ENCODE measurements around the gene FAM53B.

FAM53B gene

GRCh38 chr10:124700293-124701037 is 43.7 kb downstream of the FAM53B start:
- H3K4me3 ChIP-seq (ENCODE audit: low read depth, low read length), result no peak overlapping the region
- no peak for DNase-seq (ENCODE audit: low read depth)
- no peak for TF ChIP-seq CTCF (IDR thresholded peaks at IDR 0.05; ENCODE audit: low read depth, low read length, missing control alignments)

- no peak overlapping the region for H3K4me3 ChIP-seq (ENCODE audit: low read depth, low read length)
- no peak for DNase-seq (ENCODE audit: low read depth)
- no peak for TF ChIP-seq CTCF (IDR thresholded peaks at IDR 0.05; ENCODE audit: low read depth, low read length, missing control alignments)
These were observed 44.5 kb downstream of the FAM53B start for GRCh38 chr10:124699471-124700292.

GRCh38 chr10:124698545-124699469 is 45.4 kb downstream of the FAM53B start:
- no peak for TF ChIP-seq CTCF (IDR thresholded peaks at IDR 0.05; ENCODE audit: low read depth, low read length, missing control alignments)
- DNase-seq (ENCODE audit: low read depth), result no peak
- H3K4me3 ChIP-seq (ENCODE audit: low read depth, low read length), result no peak overlapping the region

- TF ChIP-seq CTCF (IDR thresholded peaks at IDR 0.05; ENCODE audit: low read depth, low read length, missing control alignments), result no peak
- DNase-seq (ENCODE audit: low read depth), result no peak
- no peak overlapping the region for H3K4me3 ChIP-seq (ENCODE audit: low read depth, low read length)
These were observed 46.2 kb downstream of the FAM53B start for GRCh38 chr10:124697837-124698544.

- TF ChIP-seq CTCF (IDR thresholded peaks at IDR 0.05; ENCODE audit: low read depth, low read length, missing control alignments), result no peak
- no peak for DNase-seq (ENCODE audit: low read depth)
- H3K4me3 ChIP-seq (ENCODE audit: low read depth, low read length), result no peak overlapping the region
These were observed 46.7 kb downstream of the FAM53B start for GRCh38 chr10:124697443-124697836.

All from GM12864 (cell line).